Measurements from ENCODE around the gene PSMA1.
"Not testable (repeated sequence)": the region's sequence is repeated elsewhere in the genome, so short reads cannot be mapped to it uniquely, and the experiment has no call there.

The PSMA1 gene

GRCh38 chr11:14546672-14547071 is 26.5 kb upstream of the PSMA1 start:
- DNase-seq (ENCODE audit: insufficient read length) (no peak), FAIRE-seq (no peak)
- no peak for TF ChIP-seq TAF1 (IDR thresholded peaks at IDR 0.05; ENCODE audit: borderline replicate concordance, low read depth, low read length)
- TF ChIP-seq POLR2A (IDR thresholded peaks at IDR 0.05; ENCODE audit: low read depth, low read length), result no peak
- no peak for TF ChIP-seq POLR2AphosphoS5 (IDR thresholded peaks at IDR 0.05; ENCODE audit: low read depth, low read length)

- TF ChIP-seq POLR2AphosphoS5 (IDR thresholded peaks at IDR 0.05; ENCODE audit: low read depth, low read length) (no peak), POLR2A (IDR thresholded peaks at IDR 0.05; ENCODE audit: low read depth, low read length) (no peak), TAF1 (IDR thresholded peaks at IDR 0.05; ENCODE audit: borderline replicate concordance, low read depth, low read length) (no peak)
- DNase-seq (ENCODE audit: insufficient read length) (no peak), FAIRE-seq (no peak)
Observed at GRCh38 chr11:14544611-14545010, 24.4 kb upstream of the PSMA1 start.

GRCh38 chr11:14543260-14543659 is 23.1 kb upstream of the PSMA1 start:
- TF ChIP-seq TAF1 (IDR thresholded peaks at IDR 0.05; ENCODE audit: borderline replicate concordance, low read depth, low read length) (no peak), POLR2A (IDR thresholded peaks at IDR 0.05; ENCODE audit: low read depth, low read length) (no peak), POLR2AphosphoS5 (IDR thresholded peaks at IDR 0.05; ENCODE audit: low read depth, low read length) (no peak)
- FAIRE-seq (no peak), DNase-seq (ENCODE audit: insufficient read length) (no peak)

GRCh38 chr11:14542324-14542723 is 22.1 kb upstream of the PSMA1 start:
- no peak for DNase-seq (ENCODE audit: insufficient read length)
- FAIRE-seq, result no peak
- TF ChIP-seq POLR2AphosphoS5 (IDR thresholded peaks at IDR 0.05; ENCODE audit: low read depth, low read length) (no peak), POLR2A (IDR thresholded peaks at IDR 0.05; ENCODE audit: low read depth, low read length) (no peak), TAF1 (IDR thresholded peaks at IDR 0.05; ENCODE audit: borderline replicate concordance, low read depth, low read length) (no peak)

- DNase-seq (ENCODE audit: insufficient read length) (no peak), FAIRE-seq (no peak)
- TF ChIP-seq TAF1 (IDR thresholded peaks at IDR 0.05; ENCODE audit: borderline replicate concordance, low read depth, low read length) (no peak), POLR2AphosphoS5 (IDR thresholded peaks at IDR 0.05; ENCODE audit: low read depth, low read length) (no peak), POLR2A (IDR thresholded peaks at IDR 0.05; ENCODE audit: low read depth, low read length) (no peak)
Observed at GRCh38 chr11:14541192-14541947, 21.2 kb upstream of the PSMA1 start.

GRCh38 chr11:14539982-14540421 is 19.8 kb upstream of the PSMA1 start:
- FAIRE-seq (no peak), DNase-seq (ENCODE audit: insufficient read length) (no peak)
- TF ChIP-seq POLR2A (IDR thresholded peaks at IDR 0.05; ENCODE audit: low read depth, low read length) (no peak), TAF1 (IDR thresholded peaks at IDR 0.05; ENCODE audit: borderline replicate concordance, low read depth, low read length) (no peak), POLR2AphosphoS5 (IDR thresholded peaks at IDR 0.05; ENCODE audit: low read depth, low read length) (no peak)

GRCh38 chr11:14538926-14539554 is 18.9 kb upstream of the PSMA1 start:
- DNase-seq (ENCODE audit: insufficient read length), result no peak
- FAIRE-seq, result peak; percentile 5
- TF ChIP-seq TAF1 (IDR thresholded peaks at IDR 0.05; ENCODE audit: borderline replicate concordance, low read depth, low read length) (no peak), POLR2AphosphoS5 (IDR thresholded peaks at IDR 0.05; ENCODE audit: low read depth, low read length) (no peak), POLR2A (IDR thresholded peaks at IDR 0.05; ENCODE audit: low read depth, low read length) (no peak)

GRCh38 chr11:14538271-14538925 is 18.2 kb upstream of the PSMA1 start:
- no peak for DNase-seq (ENCODE audit: insufficient read length)
- TF ChIP-seq POLR2AphosphoS5 (IDR thresholded peaks at IDR 0.05; ENCODE audit: low read depth, low read length), result no peak
- TF ChIP-seq TAF1 (IDR thresholded peaks at IDR 0.05; ENCODE audit: borderline replicate concordance, low read depth, low read length), result no peak
- FAIRE-seq, result no peak

GRCh38 chr11:14537134-14537599 is 17.0 kb upstream of the PSMA1 start:
- TF ChIP-seq TAF1 (IDR thresholded peaks at IDR 0.05; ENCODE audit: borderline replicate concordance, low read depth, low read length) (no peak), POLR2AphosphoS5 (IDR thresholded peaks at IDR 0.05; ENCODE audit: low read depth, low read length) (no peak), POLR2A (IDR thresholded peaks at IDR 0.05; ENCODE audit: low read depth, low read length) (no peak)
- DNase-seq (ENCODE audit: insufficient read length) (peak; percentile 36), FAIRE-seq (peak; percentile 50)

GRCh38 chr11:14535166-14535565 is 15.0 kb upstream of the PSMA1 start:
- DNase-seq (ENCODE audit: insufficient read length); FAIRE-seq: not testable (repeated sequence)

GRCh38 chr11:14529951-14530350 is 9.8 kb upstream of the PSMA1 start:
- no peak for FAIRE-seq
- TF ChIP-seq POLR2A (IDR thresholded peaks at IDR 0.05; ENCODE audit: low read depth, low read length), result no peak
- TF ChIP-seq POLR2AphosphoS5 (IDR thresholded peaks at IDR 0.05; ENCODE audit: low read depth, low read length), result no peak
- no peak for TF ChIP-seq TAF1 (IDR thresholded peaks at IDR 0.05; ENCODE audit: borderline replicate concordance, low read depth, low read length)
- DNase-seq (ENCODE audit: insufficient read length), result no peak

GRCh38 chr11:14529321-14529720 is 9.1 kb upstream of the PSMA1 start:
- FAIRE-seq (peak; percentile 66), DNase-seq (ENCODE audit: insufficient read length) (no peak)
- TF ChIP-seq TAF1 (IDR thresholded peaks at IDR 0.05; ENCODE audit: borderline replicate concordance, low read depth, low read length) (no peak), POLR2A (IDR thresholded peaks at IDR 0.05; ENCODE audit: low read depth, low read length) (no peak), POLR2AphosphoS5 (IDR thresholded peaks at IDR 0.05; ENCODE audit: low read depth, low read length) (no peak)
